Activated naive CD4-positive, alpha-beta T cell treated with Interleukin-2 at 50 U/mL for 16 hours (primary cell): Measurements from ENCODE around the gene SERPINB6.
"Not testable (repeated sequence)": the region's sequence is repeated elsewhere in the genome, so short reads cannot be mapped to it uniquely, and the experiment has no call there.

ENCODE experiments used
- DNase-seq: peaks from one replicate; pipeline ENCODE4 v3.0.0-alpha.2; 2020

The SERPINB6 gene

GRCh38 chr6:2976060-2976459 is 4.7 kb upstream of the SERPINB6 start:
- DNase-seq: no peak

- no peak for DNase-seq
These were observed 2.3 kb upstream of the SERPINB6 start for GRCh38 chr6:2973676-2974075.

GRCh38 chr6:2973180-2973579 is 1.8 kb upstream of the SERPINB6 start:
- not testable (repeated sequence) for DNase-seq

- DNase-seq: not testable (repeated sequence)
These were observed 1.3 kb upstream of the SERPINB6 start for GRCh38 chr6:2972685-2973084.

- not testable (repeated sequence) for DNase-seq
These were observed 786 bp upstream of the SERPINB6 start for GRCh38 chr6:2972219-2972487.

GRCh38 chr6:2970753-2971419 is 481 bp downstream of the SERPINB6 start:
- peak; percentile 55 for DNase-seq

- no peak for DNase-seq
These were observed 1.2 kb downstream of the SERPINB6 start for GRCh38 chr6:2970034-2970685.

GRCh38 chr6:2969549-2969948 is 1.8 kb downstream of the SERPINB6 start:
- no peak for DNase-seq

GRCh38 chr6:2968600-2969135 is 2.7 kb downstream of the SERPINB6 start:
- no peak for DNase-seq

- no peak for DNase-seq
These were observed 3.4 kb downstream of the SERPINB6 start for GRCh38 chr6:2967936-2968335.

GRCh38 chr6:2966347-2966746 is 5.0 kb downstream of the SERPINB6 start:
- no peak for DNase-seq

GRCh38 chr6:2964793-2965505 is 6.4 kb downstream of the SERPINB6 start:
- DNase-seq: no peak

GRCh38 chr6:2963756-2964155 is 7.6 kb downstream of the SERPINB6 start:
- DNase-seq: no peak

- DNase-seq: no peak
These were observed 8.7 kb downstream of the SERPINB6 start for GRCh38 chr6:2962636-2963035.

- no peak for DNase-seq
These were observed 9.4 kb downstream of the SERPINB6 start for GRCh38 chr6:2962004-2962403.

- DNase-seq: no peak
These were observed 9.9 kb downstream of the SERPINB6 start for GRCh38 chr6:2961506-2961905.

- no peak for DNase-seq
These were observed 10.4 kb downstream of the SERPINB6 start for GRCh38 chr6:2960935-2961334.

GRCh38 chr6:2959909-2960719 is 11.3 kb downstream of the SERPINB6 start:
- DNase-seq: no peak

GRCh38 chr6:2958776-2959175 is 12.6 kb downstream of the SERPINB6 start:
- DNase-seq: no peak

- DNase-seq: no peak
These were observed 13.0 kb downstream of the SERPINB6 start for GRCh38 chr6:2958331-2958711.

GRCh38 chr6:2957696-2958330 is 13.6 kb downstream of the SERPINB6 start:
- DNase-seq: no peak

- DNase-seq: no peak
These were observed 14.3 kb downstream of the SERPINB6 start for GRCh38 chr6:2956930-2957685.
